GM12878 (cell line): ENCODE measurements around the gene PHYKPL. TPM values are rescaled to one million over a fixed set of nuclear protein-coding genes. Genes with fewer than 3 reads are reported as not detected.

Experiments
- ATAC-seq: fragments of 200-7000 bp; cut with Tn5 transposase; 3 replicates; pipeline ENCODE4 v1.9.1; 2020; ENCODE audit warnings: mild to moderate bottlenecking, moderate library complexity
- BruUV-seq: library from RNA; stranded (reverse); fragments of 400-500 nt; replicated peaks from 2 replicates; lab custom pipeline; 2021; lab: Mats Ljungman, UMichigan
- CTCF ChIA-PET: fragments of 300-600 bp; sonication (Branson Sonifier 250); formaldehyde crosslinking; extraction: SDS; loops from one replicate; lab custom pipeline; 2021; ENCODE audit warnings: inconsistent platforms; lab: Yijun Ruan, JAX
- POLR2A ChIA-PET: fragments of 350-600 bp; formaldehyde crosslinking; extraction: SDS; loops from one replicate; lab custom pipeline; 2021; ENCODE audit warnings: inconsistent platforms; lab: Charles Lee
- RAD21 ChIA-PET: fragments of 300-600 bp; sonication (Branson Sonifier 250); formaldehyde crosslinking; loops from one replicate; lab custom pipeline; 2023; ENCODE audit warnings: antibody characterized with exemption; ENCODE audit not compliant: unreplicated experiment; lab: Charles Lee
- SMC1A ChIA-PET: fragments of 300-600 bp; sonication (Branson Sonifier 250); formaldehyde crosslinking; loops from one replicate; lab custom pipeline; 2023; ENCODE audit not compliant: unreplicated experiment, uncharacterized antibody; lab: Charles Lee
- DNase-seq: peaks from one replicate; pipeline ENCODE4 v3.0.0-alpha.2; 2011; ENCODE audit warnings: low read depth, low spot score
- FAIRE-seq: peaks from 3 replicates; lab custom pipeline; 2011; peaks lifted over from hg19 to GRCh38; lab: Jason Lieb, UNC
- H2AFZ ChIP-seq: 2 replicates; pipeline ENCODE4 v1.6.0; 2011; ENCODE audit warnings: low read depth, low read length, control low read depth; ENCODE audit not compliant: control insufficient read depth
- H3K27ac ChIP-seq: 2 replicates; pipeline ENCODE4 v1.5.1; 2011; ENCODE audit warnings: control low read depth; ENCODE audit not compliant: control insufficient read depth, insufficient read depth
- H3K27me3 ChIP-seq, 2 experiments: replicated peaks in 1 of 2; 2 replicates each; pipeline versions ENCODE4 v1.6.0 to v1.6.1; 2011; ENCODE audit warnings: low read length in 1 of 2; ENCODE audit not compliant: control insufficient read depth in 2 of 2, insufficient read depth in 2 of 2
- H3K36me3 ChIP-seq, 2 experiments: 2 replicates each; pipeline ENCODE4 v1.5.1; 2011; ENCODE audit warnings: low read length in 1 of 2; ENCODE audit not compliant: control insufficient read depth in 2 of 2, insufficient read depth in 2 of 2
- H3K4me1 ChIP-seq: 2 replicates; pipeline ENCODE4 v1.6.1; 2011; ENCODE audit warnings: mild to moderate bottlenecking, low read length, moderate library complexity, mixed read lengths; ENCODE audit not compliant: control insufficient read depth, insufficient read depth
- H3K4me2 ChIP-seq: 2 replicates; pipeline ENCODE4 v1.6.0; 2011; ENCODE audit warnings: control low read depth; ENCODE audit not compliant: control insufficient read depth, insufficient read depth
- H3K4me3 ChIP-seq: fragments of 200-600 bp; sonication (generic); 2 replicates; pipeline ENCODE4 v1.5.1; 2016
- H3K79me2 ChIP-seq: 2 replicates; pipeline ENCODE4 v1.6.0; 2011; ENCODE audit warnings: low read length; ENCODE audit not compliant: control insufficient read depth, insufficient read depth
- H3K9ac ChIP-seq: 2 replicates; pipeline ENCODE4 v1.8.0; 2011; ENCODE audit warnings: low read length, control low read depth, mixed read lengths; ENCODE audit not compliant: control insufficient read depth, insufficient read depth
- H3K9me3 ChIP-seq: replicated peaks from 3 replicates; pipeline ENCODE4 v1.5.1; 2011; ENCODE audit warnings: mild to moderate bottlenecking, low read length; ENCODE audit not compliant: control insufficient read depth, insufficient read depth
- H4K20me1 ChIP-seq: 2 replicates; pipeline ENCODE4 v1.6.0; 2011; ENCODE audit not compliant: control insufficient read depth, insufficient read depth
- ASH2L ChIP-seq: fragments of 300-600, 200-600 bp; sonication (generic); IDR thresholded peaks from 2 replicates; pipeline ENCODE4 v1.6.1; 2017; ENCODE audit warnings: low read depth, mild to moderate bottlenecking, borderline replicate concordance
- CHD4 ChIP-seq: fragments of 200-600 bp; sonication (generic); IDR thresholded peaks from 2 replicates; pipeline ENCODE4 v1.6.1; 2016; ENCODE audit warnings: mild to moderate bottlenecking
- NKRF ChIP-seq: fragments of 450-650 bp; conservative IDR thresholded peaks from 2 replicates; pipeline ENCODE4 v1.6.1; 2017; ENCODE audit warnings: mild to moderate bottlenecking, moderate library complexity
- PAX5 ChIP-seq: IDR thresholded peaks from 2 replicates; pipeline ENCODE4 v1.6.1; 2011; ENCODE audit warnings: low read depth, low read length, borderline replicate concordance
- POU2F2 ChIP-seq: IDR thresholded peaks from 3 replicates; pipeline ENCODE4 v1.6.1; 2011; ENCODE audit warnings: low read depth, mild to moderate bottlenecking, low read length, borderline replicate concordance
- RBBP5 ChIP-seq: fragments of 200-600 bp; sonication (generic); conservative IDR thresholded peaks from 2 replicates; pipeline ENCODE4 v1.6.1; 2016
- REST ChIP-seq: IDR thresholded peaks from 2 replicates; pipeline ENCODE4 v1.6.1; 2012; ENCODE audit warnings: mild to moderate bottlenecking, low read depth, low read length
- ZZZ3 ChIP-seq: IDR thresholded peaks from 2 replicates; pipeline ENCODE4 v1.6.1; 2011; ENCODE audit warnings: low read depth; ENCODE audit not compliant: control insufficient read depth, insufficient read length
- WGBS: methylation state at CpG from one replicate; pipeline ENCODE4 v1.1.6; 2016; ENCODE audit warnings: low lambda C conversion rate; ENCODE audit not compliant: insufficient replicate concordance, insufficient coverage; ENCODE audit errors: missing lambda C conversion rate; 5-methylcytosine and 5-hydroxymethylcytosine counted together
- in situ Hi-C: fragments of 300-500 bp; cut with MboI; formaldehyde crosslinking; loops from 9 replicates; pipeline ENCODE4 v1.14.3; 2018; ENCODE audit warnings: mixed read lengths
- intact Hi-C: fragments of 100-400 bp; cut with micrococcal nuclease; formaldehyde crosslinking; loops from one replicate; pipeline ENCODE4 v1.14.2; 2022; ENCODE audit not compliant: unreplicated experiment
- polyA plus RNA-seq, 11 experiments: library from polyadenylated mRNA; depleted of rRNA in 4 of 11; unstranded in 6 of 11; stranded (reverse) in 5 of 11; fragments of >200 nt; fragmentation: Nextera tagmentation in 4 of 11; fragmentation: Illumina TruSeq in 1 of 11; extraction: Ambion mirVana in 4 of 11; extraction: Trizol in 1 of 11; gene quantifications; 1 replicate in 1 of 11; 2 replicates in 10 of 11; pipeline versions ENCODE4 v1.2.1 to v1.2.3, GENCODE V29; 2011 to 2016; ENCODE audit warnings: inconsistent platforms in 2 of 11, missing spikeins in 2 of 11, low read depth in 1 of 11
- total RNA-seq, 4 experiments: library from RNA; depleted of rRNA in 3 of 4; stranded (reverse); fragments of >200 nt in 3 of 4; fragmentation: Illumina TruSeq in 1 of 4; extraction: Trizol in 1 of 4; gene quantifications; 2 replicates each; pipeline versions ENCODE4 v1.2.1 to v1.2.3, GENCODE V29; 2013 to 2021

PHYKPL gene
- total and polyA plus RNA-seq, 10 of the 15 experiments (the other 5 are each of a cell fraction or from before 2014, with no cell fraction given): 4.5 to 53.9 (median 25.6) TPM

GRCh38 chr5:178228609-178229008 lies 4.0 kb downstream of the PHYKPL start:
- RAD21 ChIA-PET: no interaction called here
- CTCF ChIA-PET: interaction anchor here (0.9 kb wide), 1 partner anchor 22 kb away, joined by 4 read pairs; no protein-coding TSS in a partner anchor
- no TSS peak for BruUV-seq
- no peak overlapping the region for H3K4me2 ChIP-seq
- peaks cover 29% of the 10 kb centered on the region for H3K79me2 ChIP-seq
- H3K4me1 ChIP-seq: peaks cover 10% of the 10 kb centered on the region
- H3K36me3 ChIP-seq: peaks cover 1 to 11% of the 10 kb centered on the region in 2 experiments
- POLR2A ChIA-PET: interaction anchor here (0.7 kb wide), 1 partner anchor 16 kb away, joined by 3 read pairs; no protein-coding TSS in a partner anchor
- H2AFZ ChIP-seq: no peak overlapping the region
- SMC1A ChIA-PET: no interaction called here
- DNase-seq (no peak), FAIRE-seq (no peak), ATAC-seq (no peak)
- H4K20me1 ChIP-seq: no peaks in the 10 kb centered on the region
- in situ Hi-C loops (no loop called here), intact Hi-C loops (no loop called here)
- WGBS: 90% methylated on average over 11 of the region's 11 CpGs
- no peaks in the 10 kb centered on the region for H3K27me3 ChIP-seq
- H3K4me3 ChIP-seq: no peak overlapping the region
- TF ChIP-seq ASH2L (no peak), PAX5 (no peak), ZZZ3 (no peak), POU2F2 (no peak), CHD4 (no peak), RBBP5 (no peak), NKRF (no peak), REST (no peak)
- no peak overlapping the region for H3K27ac ChIP-seq
- no peak overlapping the region for H3K9ac ChIP-seq
- H3K9me3 ChIP-seq: no peaks in the 10 kb centered on the region
